HG02588 (cell line): ENCODE measurements around the gene ZNF516.

ENCODE experiments used
- ATAC-seq: cut with Tn5 transposase; IDR thresholded peaks from one replicate; pipeline ENCODE4 v1.9.1; 2021; ENCODE audit warnings: mild to moderate bottlenecking, moderate library complexity; ENCODE audit not compliant: unreplicated experiment

ZNF516 gene

GRCh38 chr18:76349067-76349715 is 145.9 kb downstream of the ZNF516 start:
- ATAC-seq, result no peak

GRCh38 chr18:76348267-76349066 is 146.6 kb downstream of the ZNF516 start:
- ATAC-seq, result no peak

- ATAC-seq, result no peak
These were observed 147.7 kb downstream of the ZNF516 start for GRCh38 chr18:76347341-76347740.

- ATAC-seq, result no peak
These were observed 148.4 kb downstream of the ZNF516 start for GRCh38 chr18:76346490-76347130.

GRCh38 chr18:76345901-76346300 is 149.1 kb downstream of the ZNF516 start:
- no peak for ATAC-seq

- no peak for ATAC-seq
These were observed 151.0 kb downstream of the ZNF516 start for GRCh38 chr18:76343938-76344569.

- no peak for ATAC-seq
These were observed 154.6 kb downstream of the ZNF516 start for GRCh38 chr18:76340410-76340809.

GRCh38 chr18:76339246-76339620 is 155.8 kb downstream of the ZNF516 start:
- ATAC-seq, result no peak

- no peak for ATAC-seq
These were observed 156.3 kb downstream of the ZNF516 start for GRCh38 chr18:76338619-76339245.

- no peak for ATAC-seq
These were observed 157.0 kb downstream of the ZNF516 start for GRCh38 chr18:76338088-76338487.

GRCh38 chr18:76335859-76336640 is 159.0 kb downstream of the ZNF516 start:
- ATAC-seq, result no peak

GRCh38 chr18:76328140-76328539 is 166.9 kb downstream of the ZNF516 start:
- ATAC-seq, result no peak

GRCh38 chr18:76323891-76324290 is 171.2 kb downstream of the ZNF516 start:
- ATAC-seq, result no peak

- ATAC-seq, result no peak
These were observed 172.4 kb downstream of the ZNF516 start for GRCh38 chr18:76322686-76323085.

GRCh38 chr18:76319366-76319765 is 175.7 kb downstream of the ZNF516 start:
- ATAC-seq, result no peak

GRCh38 chr18:76318607-76319006 is 176.4 kb downstream of the ZNF516 start:
- ATAC-seq, result no peak

GRCh38 chr18:76317136-76317535 is 177.9 kb downstream of the ZNF516 start:
- no peak for ATAC-seq

GRCh38 chr18:76315722-76316230 is 179.3 kb downstream of the ZNF516 start:
- ATAC-seq, result no peak

- no peak for ATAC-seq
These were observed 180.5 kb downstream of the ZNF516 start for GRCh38 chr18:76314496-76314895.

GRCh38 chr18:76314015-76314414 is 181.0 kb downstream of the ZNF516 start:
- ATAC-seq, result no peak
